Measurements from ENCODE around the gene RASAL1. TPM values are rescaled to one million over a fixed set of nuclear protein-coding genes. Genes with fewer than 3 reads are reported as not detected.
A peak's percentile ranks its signal among the peaks of the same experiment; 100 is the strongest.

Gene RASAL1
- total and polyA plus RNA-seq, 5 experiments from 2014 or later = 0.13 to 0.76 (median 0.44) TPM

DNA sequence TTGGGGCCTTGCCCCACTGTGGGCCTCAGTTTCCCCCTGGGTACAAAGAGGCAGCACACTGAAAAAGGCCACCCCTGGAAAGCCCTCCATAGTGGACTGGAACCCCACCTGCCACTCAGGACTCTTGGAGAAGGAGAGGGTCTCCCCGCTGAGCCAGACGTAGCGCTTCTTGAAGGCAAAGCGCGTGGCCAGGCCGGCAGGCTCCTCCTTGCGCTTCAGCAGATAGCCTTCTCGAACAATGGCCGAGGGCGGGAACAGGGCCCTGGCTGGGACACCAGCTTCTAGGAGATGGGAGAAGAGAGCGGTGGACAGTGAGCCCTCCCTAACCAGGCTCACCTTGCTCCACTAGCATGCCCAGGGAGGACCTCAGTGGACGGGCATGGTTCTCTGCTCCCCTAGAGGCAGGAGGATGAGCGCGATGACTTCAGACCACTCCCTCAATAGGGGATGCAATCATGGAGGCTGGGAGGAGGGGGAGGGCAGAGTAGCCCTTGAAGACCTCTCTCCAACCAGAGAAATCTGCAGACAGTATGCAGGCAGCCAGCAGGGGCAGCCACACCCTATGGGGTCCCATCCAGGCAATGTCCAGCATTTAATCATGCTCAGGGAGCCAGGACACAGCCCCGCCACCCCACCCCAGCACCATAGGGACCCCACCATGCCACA, 29.8 kb downstream of the RASAL1 start:
- ATAC-seq = no peak
- no peak for DNase-seq
- no peaks in the 10 kb centered on the region for H3K27me3 Mint-ChIP-seq
- POLR2A ChIA-PET = no interaction called here
- H3K4me3 Mint-ChIP-seq = no peak overlapping the region
- H3K27ac Mint-ChIP-seq = peak overlapping the region in 1 of 10 donors; percentile 52
- H3K36me3 Mint-ChIP-seq = no peaks in the 10 kb centered on the region
- H3K9me3 Mint-ChIP-seq = no peaks in the 10 kb centered on the region
- H3K4me1 Mint-ChIP-seq = peaks cover 7 to 20% (median 18%) of the 10 kb centered on the region in 4 donors

GRCh38 chr12:113104953-113105510, 30.5 kb downstream of the RASAL1 start:
- H3K4me1 Mint-ChIP-seq = peaks cover 4 to 15% (median 13%) of the 10 kb centered on the region in 4 donors
- POLR2A ChIA-PET = no interaction called here
- peak overlapping the region; percentile 8 to 81 (median 40) for H3K4me3 Mint-ChIP-seq

DNA sequence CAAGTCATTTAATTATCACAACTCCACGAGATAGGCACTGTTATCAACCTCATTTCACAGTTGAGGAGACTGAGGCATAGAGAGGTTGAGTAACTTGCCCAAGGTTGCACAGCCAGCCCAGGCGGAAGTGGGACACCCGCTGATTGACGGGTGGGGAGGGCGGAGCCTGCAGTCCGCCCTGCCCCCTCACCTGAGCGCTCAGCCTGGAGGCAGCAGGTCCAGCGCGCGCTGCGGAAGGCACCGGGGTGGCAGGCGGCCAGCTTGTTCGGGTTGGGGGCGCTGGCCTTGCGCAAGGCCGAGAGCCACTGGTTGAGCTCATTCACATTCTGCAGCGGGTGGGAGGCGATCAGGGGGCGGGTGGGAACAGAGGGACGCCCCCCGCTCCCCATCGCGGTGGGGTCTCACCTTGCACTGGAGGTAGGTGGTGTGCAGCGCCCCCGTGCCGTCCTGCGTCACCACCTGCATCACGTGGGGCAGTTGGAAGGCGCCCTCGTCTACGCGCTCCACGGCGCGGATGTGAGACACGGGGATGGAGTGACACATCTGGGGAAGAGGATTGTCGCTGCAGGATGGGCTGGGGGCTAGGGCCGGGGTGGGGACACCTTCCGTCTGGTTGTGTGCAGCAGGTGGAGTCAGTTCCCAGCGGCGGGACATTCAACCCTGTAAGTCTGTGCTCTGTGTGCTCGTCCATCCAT, 31.7 kb downstream of the RASAL1 start:
- Mint-ChIP-seq H3K27ac (peak overlapping the region in 8 of 10 donors; percentile 40 to 91 (median 86)), H3K4me3 (peak overlapping the region; percentile 72 to 87 (median 80)), H3K4me1 (peaks cover 4 to 10% (median 9%) of the 10 kb centered on the region in 4 donors), H3K36me3 (no peaks in the 10 kb centered on the region), H3K27me3 (no peaks in the 10 kb centered on the region), H3K9me3 (no peaks in the 10 kb centered on the region)
- peak; percentile 93 for ATAC-seq
- DNase-seq = peak; percentile 37 to 76 (median 60)
- POLR2A ChIA-PET = no interaction called here

More at GRCh38 chr12:113104953-113105510, 30.5 kb downstream of the RASAL1 start:
- Mint-ChIP-seq H3K27me3 (no peaks in the 10 kb centered on the region), H3K27ac (peak overlapping the region in 2 of 10 donors; percentile 7 to 15), H3K36me3 (no peaks in the 10 kb centered on the region), H3K9me3 (no peaks in the 10 kb centered on the region)
- ATAC-seq (no peak), DNase-seq (no peak)

GRCh38 chr12:113102811-113103210, 32.8 kb downstream of the RASAL1 start:
- Mint-ChIP-seq H3K36me3 (no peaks in the 10 kb centered on the region), H3K4me1 (peaks cover 3 to 19% (median 19%) of the 10 kb centered on the region in 4 donors), H3K4me3 (peak overlapping the region in 3 of 10 donors; percentile 23 to 41 (median 25)), H3K27me3 (no peaks in the 10 kb centered on the region), H3K9me3 (no peaks in the 10 kb centered on the region), H3K27ac (peak overlapping the region in 3 of 10 donors; percentile 23 to 44 (median 41))
- no peak for DNase-seq
- no peak for ATAC-seq
- POLR2A ChIA-PET = no interaction called here

DNA sequence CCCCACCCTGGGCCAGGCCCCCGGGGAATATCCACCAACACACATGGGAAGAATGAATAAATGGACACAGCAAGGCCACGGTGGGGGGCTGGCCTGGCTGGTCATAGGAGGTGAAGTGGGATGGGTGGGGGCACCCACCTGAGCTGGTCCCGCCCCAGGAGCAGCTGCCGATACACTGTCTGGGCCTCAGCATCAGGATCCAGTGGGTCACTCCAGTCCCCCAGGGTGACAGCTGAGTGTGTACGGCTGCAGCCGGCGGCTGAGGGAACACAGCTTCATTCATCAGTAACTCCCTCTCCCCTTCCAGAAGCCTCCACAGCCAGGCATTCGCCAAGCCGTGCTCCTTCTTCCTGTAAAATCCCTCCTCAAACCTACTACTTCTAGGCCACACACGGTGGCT, 33.8 kb downstream of the RASAL1 start:
- POLR2A ChIA-PET = no interaction called here
- ATAC-seq = no peak
- H3K9me3 Mint-ChIP-seq = no peaks in the 10 kb centered on the region
- no peaks in the 10 kb centered on the region for H3K27me3 Mint-ChIP-seq
- H3K4me3 Mint-ChIP-seq = no peak overlapping the region
- no peaks in the 10 kb centered on the region for H3K36me3 Mint-ChIP-seq
- no peak overlapping the region for H3K27ac Mint-ChIP-seq
- no peak for DNase-seq
- H3K4me1 Mint-ChIP-seq = peaks cover 3 to 29% (median 20%) of the 10 kb centered on the region in 4 donors

DNA sequence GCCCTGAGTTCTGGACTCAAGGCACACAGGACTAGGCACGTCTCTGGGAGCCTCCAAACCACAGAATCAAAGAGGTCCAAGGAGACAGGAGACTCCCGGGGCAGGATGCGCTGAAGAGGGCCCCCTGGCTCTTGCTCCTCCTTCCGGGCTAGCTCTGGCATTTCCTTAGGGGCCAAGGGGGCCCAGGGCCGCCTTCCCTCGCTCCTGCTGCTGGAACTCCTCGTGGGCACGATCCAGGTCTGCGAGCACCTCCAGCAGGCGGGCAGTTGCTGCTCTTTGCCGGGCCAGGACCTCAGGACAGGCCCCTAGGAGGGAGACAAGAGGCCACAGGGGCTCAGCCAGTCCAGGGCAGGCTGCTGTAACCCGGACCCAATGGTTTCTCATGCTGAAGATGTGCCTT, 35.8 kb downstream of the RASAL1 start:
- POLR2A ChIA-PET = no interaction called here
- H3K4me3 Mint-ChIP-seq = no peak overlapping the region
- H3K36me3 Mint-ChIP-seq = no peaks in the 10 kb centered on the region
- H3K9me3 Mint-ChIP-seq = no peaks in the 10 kb centered on the region
- peaks cover 3 to 36% (median 24%) of the 10 kb centered on the region in 4 donors for H3K4me1 Mint-ChIP-seq
- peak overlapping the region in 2 of 10 donors; percentile 32 to 52 for H3K27ac Mint-ChIP-seq
- no peaks in the 10 kb centered on the region for H3K27me3 Mint-ChIP-seq
- no peak for DNase-seq
- ATAC-seq = no peak

- peaks cover 3 to 36% (median 24%) of the 10 kb centered on the region in 4 donors for H3K4me1 Mint-ChIP-seq
- H3K27ac Mint-ChIP-seq = peak overlapping the region in 4 of 10 donors; percentile 32 to 71 (median 60)
- ATAC-seq = no peak
- H3K27me3 Mint-ChIP-seq = no peaks in the 10 kb centered on the region
- DNase-seq = no peak
- no peak overlapping the region for H3K4me3 Mint-ChIP-seq
- H3K9me3 Mint-ChIP-seq = no peaks in the 10 kb centered on the region
- H3K36me3 Mint-ChIP-seq = no peaks in the 10 kb centered on the region
- POLR2A ChIA-PET = no interaction called here
Measured at GRCh38 chr12:113099364-113099763, 36.2 kb downstream of the RASAL1 start.

DNA sequence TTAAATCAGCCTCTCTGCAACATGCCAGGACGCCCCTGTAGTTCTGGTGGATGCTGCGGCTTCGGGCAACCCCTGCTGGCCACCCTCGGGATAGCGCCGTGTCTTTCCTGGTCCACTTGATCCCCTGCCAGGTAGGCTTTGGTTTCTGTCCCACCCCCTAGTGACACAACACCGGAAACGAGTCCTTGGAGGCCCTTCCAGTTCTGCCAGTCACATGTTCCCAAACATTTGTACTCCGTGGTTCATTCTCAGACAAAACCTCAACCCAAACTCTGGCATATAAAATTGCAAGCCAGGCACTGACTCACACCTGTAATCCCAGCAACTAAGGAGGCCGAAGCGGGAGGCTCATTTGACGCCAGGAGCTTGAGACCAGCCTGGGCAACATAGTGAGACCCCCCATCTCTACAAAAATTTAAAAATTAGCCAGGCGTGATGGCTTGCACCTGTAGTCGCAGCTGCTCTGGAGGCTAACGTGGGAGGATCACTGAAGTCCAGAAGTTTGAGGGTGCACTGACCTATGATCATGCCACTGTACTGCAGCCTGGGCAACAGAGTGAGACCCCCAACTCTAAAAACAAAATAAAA, 37.0 kb downstream of the RASAL1 start:
- POLR2A ChIA-PET = no interaction called here
- Mint-ChIP-seq H3K36me3 (no peaks in the 10 kb centered on the region), H3K4me3 (no peak overlapping the region), H3K9me3 (no peaks in the 10 kb centered on the region), H3K27ac (peak overlapping the region in 3 of 10 donors; percentile 56 to 59 (median 57)), H3K27me3 (no peaks in the 10 kb centered on the region), H3K4me1 (peaks cover 3 to 30% (median 21%) of the 10 kb centered on the region in 4 donors)
- DNase-seq (peak; percentile 51 to 80 (median 64)), ATAC-seq (peak; percentile 79 to 83)

- POLR2A ChIA-PET = no interaction called here
- Mint-ChIP-seq H3K27ac (peak overlapping the region in 1 of 10 donors; percentile 12), H3K4me1 (peaks cover 4 to 32% (median 21%) of the 10 kb centered on the region in 4 donors), H3K4me3 (no peak overlapping the region), H3K9me3 (no peaks in the 10 kb centered on the region), H3K36me3 (no peaks in the 10 kb centered on the region), H3K27me3 (no peaks in the 10 kb centered on the region)
- ATAC-seq (peak in 1 of 2 donors; percentile 12), DNase-seq (no peak)
Measured at GRCh38 chr12:113097716-113098440, 37.7 kb downstream of the RASAL1 start.

- no peaks in the 10 kb centered on the region for H3K27me3 Mint-ChIP-seq
- H3K4me3 Mint-ChIP-seq = no peak overlapping the region
- H3K4me1 Mint-ChIP-seq = peaks cover 8 to 42% (median 31%) of the 10 kb centered on the region in 4 donors
- peak overlapping the region in 1 of 10 donors; percentile 11 for H3K27ac Mint-ChIP-seq
- no peaks in the 10 kb centered on the region for H3K9me3 Mint-ChIP-seq
- DNase-seq = no peak
- H3K36me3 Mint-ChIP-seq = no peaks in the 10 kb centered on the region
- ATAC-seq = no peak
- POLR2A ChIA-PET = no interaction called here
Measured at GRCh38 chr12:113096675-113097461, 38.7 kb downstream of the RASAL1 start.

GRCh38 chr12:113095405-113095804, 40.2 kb downstream of the RASAL1 start:
- DNase-seq (no peak), ATAC-seq (no peak)
- Mint-ChIP-seq H3K9me3 (no peaks in the 10 kb centered on the region), H3K36me3 (no peaks in the 10 kb centered on the region), H3K4me3 (no peak overlapping the region), H3K4me1 (peaks cover 20 to 57% (median 46%) of the 10 kb centered on the region in 4 donors), H3K27ac (peak overlapping the region in 3 of 10 donors; percentile 37 to 77 (median 61)), H3K27me3 (no peaks in the 10 kb centered on the region)
- POLR2A ChIA-PET = interaction anchor here (0.6 kb wide), 1 partner anchor 16 kb away, joined by 6 read pairs; no protein-coding TSS in a partner anchor

- ATAC-seq = no peak
- Mint-ChIP-seq H3K4me1 (peaks cover 25 to 64% (median 52%) of the 10 kb centered on the region in 4 donors), H3K27me3 (no peaks in the 10 kb centered on the region), H3K27ac (no peak overlapping the region), H3K4me3 (no peak overlapping the region), H3K9me3 (no peaks in the 10 kb centered on the region), H3K36me3 (no peaks in the 10 kb centered on the region)
- DNase-seq = no peak
- POLR2A ChIA-PET = no interaction called here
Measured at GRCh38 chr12:113094738-113095137, 40.8 kb downstream of the RASAL1 start.
